HG02981 (cell line): ENCODE measurements around the gene STX2.
A peak's percentile ranks its signal among the peaks of the same experiment; 100 is the strongest.
"Not testable (repeated sequence)": the region's sequence is repeated elsewhere in the genome, so short reads cannot be mapped to it uniquely, and the experiment has no call there.

Experiments used
- ATAC-seq: cut with Tn5 transposase; IDR thresholded peaks from one replicate; pipeline ENCODE4 v1.9.1; 2021; ENCODE audit warnings: mild to moderate bottlenecking, moderate library complexity; ENCODE audit not compliant: unreplicated experiment

Gene STX2

GRCh38 chr12:130768120-130768519 is 70.9 kb downstream of the STX2 start:
- ATAC-seq, result no peak

DNA sequence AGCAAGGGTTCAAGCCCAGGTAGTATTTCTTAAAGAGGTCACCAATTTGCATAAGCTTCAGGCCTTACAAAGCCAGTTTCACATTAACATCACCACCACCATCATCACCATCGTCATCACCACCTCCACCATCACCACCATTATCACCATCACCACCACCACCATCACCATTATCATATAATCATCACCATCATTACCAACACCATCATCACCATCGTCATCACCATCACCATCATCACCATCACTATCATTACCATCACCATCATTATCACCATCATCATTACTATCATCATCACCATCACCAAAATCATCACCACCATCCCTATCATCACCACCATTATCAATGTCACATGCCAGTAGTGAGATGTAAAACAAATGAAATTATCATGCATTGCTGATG is 72.6 kb downstream of the STX2 start:
- no peak for ATAC-seq

- no peak for ATAC-seq
Measured at GRCh38 chr12:130765186-130765659, 73.8 kb downstream of the STX2 start.

GRCh38 chr12:130764475-130765185 is 74.4 kb downstream of the STX2 start:
- no peak for ATAC-seq

DNA sequence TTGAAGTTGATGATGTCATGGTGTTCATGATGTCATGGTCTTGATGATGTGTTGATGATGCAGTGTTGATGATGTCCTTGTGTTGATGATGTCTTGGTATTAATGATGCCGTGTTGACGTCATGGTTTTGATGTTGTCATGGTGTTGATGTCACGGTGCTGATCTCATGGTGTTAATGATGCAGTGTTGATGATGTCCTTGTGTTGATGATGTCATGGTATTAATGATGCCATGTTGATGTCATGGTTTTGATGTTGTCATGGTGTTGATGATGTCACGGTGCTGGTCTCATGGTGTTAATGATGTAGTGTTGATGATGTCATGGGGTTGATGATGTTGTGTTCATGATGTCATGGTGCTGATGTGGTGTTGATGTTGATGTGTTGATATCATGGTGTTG is 75.0 kb downstream of the STX2 start:
- no peak for ATAC-seq

DNA sequence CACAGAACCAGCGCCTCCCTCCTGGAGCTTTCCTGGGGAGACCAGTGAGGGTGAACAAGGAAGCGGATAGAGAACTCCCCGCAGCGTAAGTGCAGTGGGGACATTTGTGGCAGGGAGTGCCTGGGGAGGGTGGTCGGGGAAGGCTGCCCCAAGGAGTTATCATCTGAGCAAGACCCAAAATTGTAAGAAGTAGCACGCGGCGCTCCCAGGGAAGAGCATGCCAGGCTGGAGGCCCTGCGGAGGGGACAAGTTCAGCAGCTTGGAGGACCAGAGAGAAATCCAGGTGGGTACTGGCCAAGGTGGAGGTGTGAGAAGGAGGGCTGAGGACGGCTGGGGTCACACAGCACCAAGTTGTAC is 76.8 kb downstream of the STX2 start:
- ATAC-seq, result no peak

DNA sequence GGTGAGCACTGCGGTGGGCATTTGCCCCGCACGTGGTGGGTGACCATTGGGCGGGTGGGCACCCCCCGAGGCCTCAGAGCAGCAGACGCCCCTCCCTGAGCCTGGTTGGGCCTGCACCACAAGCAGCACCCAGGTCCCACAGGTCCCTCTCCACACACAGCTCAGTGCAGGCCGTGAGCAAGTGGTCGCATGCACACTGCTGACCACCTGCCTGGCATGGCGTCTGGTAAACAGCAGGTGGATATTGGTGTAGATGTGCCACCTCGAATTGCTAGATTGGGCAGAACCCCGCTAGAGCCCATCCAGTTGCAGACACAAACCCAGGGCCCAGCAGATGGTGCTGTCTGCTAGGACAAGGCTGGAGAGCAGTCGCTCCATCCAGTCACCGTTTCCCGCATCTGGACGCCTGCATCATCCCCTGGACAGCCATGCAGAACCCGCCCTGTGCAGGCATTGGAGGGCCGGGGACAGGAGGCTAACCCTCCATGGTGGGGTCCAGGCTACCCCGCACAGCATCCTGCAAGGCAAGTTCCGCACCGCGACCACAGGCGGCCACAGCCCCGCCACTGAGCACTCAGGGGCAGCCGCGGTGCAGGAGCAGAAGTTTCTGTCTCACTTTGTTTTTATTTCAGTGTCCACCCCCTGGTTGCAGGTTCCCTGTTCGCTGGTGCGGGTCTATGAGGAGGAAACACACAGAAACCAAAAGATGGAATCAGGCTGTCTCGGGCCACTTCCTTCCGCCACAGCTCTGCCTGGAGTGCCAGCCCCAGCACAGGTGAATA is 77.3 kb downstream of the STX2 start:
- no peak for ATAC-seq

DNA sequence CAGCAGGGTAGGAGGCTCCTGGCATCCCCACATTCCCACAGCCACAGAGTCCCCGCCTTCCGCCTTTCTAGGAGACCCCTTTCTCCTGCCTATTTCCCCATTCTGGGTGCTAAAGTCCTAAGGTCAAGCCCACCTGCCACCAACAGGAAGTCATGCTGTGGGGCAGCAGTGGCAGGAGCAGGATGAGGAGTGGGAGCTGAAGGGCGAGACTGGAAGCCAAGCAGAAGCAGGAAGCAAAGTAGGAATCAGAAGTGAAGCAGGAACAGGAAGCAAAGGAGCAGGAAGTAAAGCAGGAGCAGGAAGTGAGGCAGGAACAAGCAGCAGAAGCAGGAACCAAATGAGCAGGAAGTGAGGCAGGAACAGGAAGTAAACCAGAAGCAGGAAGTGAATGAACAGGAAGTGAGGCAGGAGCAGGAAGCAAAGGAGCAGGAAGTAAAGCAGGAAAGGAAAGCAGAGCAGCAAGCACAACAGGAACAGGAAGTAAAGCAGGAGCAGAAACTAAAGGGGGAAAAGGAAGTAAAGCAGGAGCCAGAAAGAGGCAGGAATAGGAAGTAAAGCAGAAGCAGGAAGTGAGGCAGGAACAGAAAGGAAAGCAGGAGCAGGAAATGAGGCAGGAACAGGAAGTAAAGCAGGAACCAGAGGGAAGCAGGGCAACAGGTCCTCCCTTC is 84.7 kb downstream of the STX2 start:
- ATAC-seq, result no peak

DNA sequence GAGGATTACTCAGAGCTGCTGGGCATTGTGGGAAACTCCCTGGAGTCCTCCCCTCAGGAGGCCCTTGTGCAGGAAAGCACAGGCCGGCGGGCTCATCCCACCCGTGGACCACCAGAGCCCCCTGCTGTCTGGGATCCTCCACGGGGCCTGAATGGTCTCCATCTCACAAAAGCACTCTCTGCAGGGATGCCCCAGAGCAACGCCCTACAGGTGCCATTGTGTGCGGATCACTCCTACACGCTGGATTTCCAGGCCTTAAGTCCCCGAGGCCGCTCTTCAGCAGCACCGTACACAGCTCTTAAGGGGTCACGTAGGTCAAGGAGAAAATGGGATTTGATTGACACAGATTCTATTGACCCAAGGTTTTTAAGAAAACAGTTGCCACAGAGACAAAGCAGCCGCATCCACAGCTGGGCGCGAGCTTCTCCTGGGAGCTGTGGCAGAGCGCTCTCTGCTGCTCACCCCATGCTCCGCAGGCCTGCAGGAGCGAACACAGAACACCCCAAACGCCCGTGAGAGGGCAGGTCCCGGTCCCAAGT is 86.3 kb downstream of the STX2 start:
- ATAC-seq, result no peak

GRCh38 chr12:130752037-130752436 is 87.0 kb downstream of the STX2 start:
- not testable (repeated sequence) for ATAC-seq

DNA sequence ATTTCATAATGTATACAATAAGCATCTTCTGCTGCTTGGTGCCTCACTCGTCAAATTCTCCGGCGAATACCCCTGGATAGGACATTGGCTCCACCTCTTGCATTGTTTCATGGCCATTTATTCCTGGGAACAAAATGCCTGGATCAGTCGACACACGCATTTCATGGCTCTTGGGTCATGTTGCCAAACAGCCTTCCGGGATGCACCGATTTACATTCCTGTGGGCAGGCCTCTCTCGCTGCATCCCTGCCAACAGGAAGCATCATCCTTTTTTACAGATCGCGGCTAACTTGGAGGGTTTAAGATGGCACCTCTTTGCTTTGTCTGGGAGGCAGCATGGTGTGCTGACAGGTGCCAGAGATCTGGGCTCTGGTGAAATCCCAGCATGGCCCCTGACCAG is 90.3 kb downstream of the STX2 start:
- ATAC-seq, result no peak

DNA sequence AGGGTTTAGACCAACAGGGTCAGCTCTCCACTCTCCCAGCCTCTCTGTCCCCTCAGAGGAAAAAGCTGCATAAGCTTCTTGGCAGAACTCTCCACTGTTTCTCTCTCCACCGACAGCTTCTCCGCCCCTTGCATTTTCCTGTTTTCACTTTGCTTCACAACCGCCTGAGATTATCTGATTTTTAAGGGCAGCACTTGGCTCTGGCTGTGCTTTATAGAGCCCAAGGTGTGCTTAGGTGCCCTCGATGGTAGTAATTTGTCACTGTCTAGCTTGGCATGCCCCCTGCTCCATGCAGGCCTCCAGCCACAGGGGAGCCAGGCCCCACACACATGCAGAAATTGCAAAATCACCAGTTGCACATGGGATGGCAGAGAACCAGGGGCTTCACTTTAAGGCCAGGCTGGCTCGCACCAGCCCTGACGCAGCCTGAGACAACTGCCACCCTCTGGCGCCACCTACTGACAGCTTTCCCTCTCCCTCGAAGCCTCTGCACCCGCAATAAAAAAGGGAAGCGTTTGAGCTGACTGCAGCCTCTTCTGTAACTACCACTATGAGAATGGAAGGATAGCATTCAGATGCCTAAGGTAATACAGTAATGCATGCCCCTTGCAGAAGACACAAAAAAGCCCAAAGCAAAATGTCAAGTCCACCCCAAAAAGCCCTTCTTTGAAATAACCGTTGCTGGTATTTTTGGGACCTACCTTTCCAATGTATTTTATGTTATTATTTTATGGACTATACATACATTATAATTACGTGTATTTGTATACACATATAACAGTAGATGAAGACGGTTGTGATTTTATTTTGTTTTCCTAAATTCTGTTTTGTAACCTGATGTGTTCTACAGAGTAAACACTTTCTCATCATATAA is 90.9 kb downstream of the STX2 start:
- ATAC-seq, result peak; percentile 92

DNA sequence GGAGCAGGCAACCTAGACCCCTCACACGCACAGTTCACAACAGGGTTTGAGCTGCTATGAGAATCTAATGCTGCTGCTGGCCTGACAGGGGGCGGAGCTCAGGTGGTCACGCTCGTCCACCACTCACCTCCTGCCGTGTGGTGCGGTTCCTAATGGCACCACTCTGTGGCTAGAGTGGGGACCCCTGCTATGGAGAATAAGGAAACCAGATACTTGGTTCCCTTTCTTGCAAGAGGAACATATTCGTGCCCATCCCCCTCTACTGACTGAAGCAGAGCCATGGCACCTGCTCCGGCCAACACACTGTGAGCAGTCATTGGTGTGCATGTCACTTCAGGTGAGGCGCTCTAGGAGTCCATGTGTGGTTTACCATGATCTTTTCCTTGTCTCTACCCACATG is 92.5 kb downstream of the STX2 start:
- no peak for ATAC-seq

- ATAC-seq, result no peak
Measured at GRCh38 chr12:130745921-130746320, 93.1 kb downstream of the STX2 start.

- no peak for ATAC-seq
Measured at GRCh38 chr12:130744274-130744673, 94.8 kb downstream of the STX2 start.

DNA sequence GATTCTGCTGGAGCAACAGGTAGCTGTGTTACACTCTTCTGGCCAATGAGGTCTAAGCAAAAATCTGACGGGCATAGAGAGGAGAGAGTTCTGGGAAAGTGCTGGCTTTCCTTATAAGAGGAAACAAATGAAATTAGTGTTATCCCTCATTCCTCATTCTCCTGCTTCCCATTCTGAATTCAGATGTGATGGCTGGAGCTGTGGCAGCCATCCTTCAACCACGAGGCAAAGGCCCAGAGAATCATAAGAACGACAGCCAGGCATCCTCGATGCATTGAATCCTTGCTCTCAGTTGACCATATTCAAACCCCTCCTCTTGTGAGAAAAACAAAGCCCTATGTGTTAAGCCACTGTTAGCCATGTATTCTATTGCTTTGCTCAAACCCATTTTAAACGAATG is 95.4 kb downstream of the STX2 start:
- ATAC-seq, result no peak

DNA sequence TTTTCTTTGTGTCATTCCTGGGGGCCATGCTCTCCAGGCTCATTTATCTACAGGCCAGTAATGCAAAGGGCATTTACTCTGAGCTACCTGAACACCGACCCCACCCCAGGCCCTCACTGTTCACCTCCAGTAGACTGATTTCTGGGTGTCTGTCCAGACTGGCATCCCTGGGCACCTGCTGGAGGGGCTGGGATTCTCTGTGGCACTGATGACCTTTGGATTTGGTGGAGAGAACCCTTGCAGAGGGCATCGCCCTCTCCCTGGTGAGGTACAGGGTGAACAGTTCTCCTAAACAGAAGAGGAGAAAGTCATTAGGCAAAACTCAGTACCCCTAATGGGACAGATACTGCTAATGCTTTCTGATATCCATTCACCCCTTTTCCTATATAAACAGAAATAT is 95.9 kb downstream of the STX2 start:
- no peak for ATAC-seq

DNA sequence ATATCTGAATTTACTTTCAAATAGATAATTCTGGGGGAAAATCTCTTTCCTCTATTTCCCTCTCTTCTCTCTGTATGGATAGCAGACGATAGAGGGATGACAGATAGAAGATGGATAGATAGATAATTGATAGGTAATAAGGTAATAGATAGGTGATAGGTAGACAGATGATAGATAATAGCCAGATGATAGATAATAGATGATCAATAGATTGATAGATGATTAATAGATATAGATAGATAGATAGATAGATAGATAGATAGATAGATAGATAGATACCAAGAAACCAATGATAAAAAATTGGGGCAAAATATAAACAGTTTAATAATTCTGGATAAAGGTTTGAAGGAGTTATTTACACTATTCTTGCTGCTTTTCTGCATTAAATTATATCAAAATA is 96.3 kb downstream of the STX2 start:
- no peak for ATAC-seq

DNA sequence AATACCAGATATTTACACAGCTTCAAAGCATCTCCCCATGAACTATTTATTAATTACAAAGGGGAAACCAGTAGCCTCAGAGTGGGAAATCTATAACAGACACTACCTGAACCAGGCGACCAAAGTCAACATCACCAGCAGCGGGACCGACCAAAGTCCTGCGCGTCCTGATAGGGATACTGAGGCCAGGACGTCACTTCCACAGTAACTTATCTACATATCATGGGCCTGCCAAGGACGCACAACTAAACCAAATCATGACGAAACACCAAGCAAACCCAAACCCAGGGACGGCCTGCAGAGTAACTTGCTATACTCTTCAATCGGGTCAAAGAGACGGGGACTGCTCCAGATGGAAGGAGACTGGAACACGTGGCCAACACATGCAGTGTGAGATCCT is 96.9 kb downstream of the STX2 start:
- ATAC-seq, result no peak
